ENCODE data around the gene PCNX2.

DNA sequence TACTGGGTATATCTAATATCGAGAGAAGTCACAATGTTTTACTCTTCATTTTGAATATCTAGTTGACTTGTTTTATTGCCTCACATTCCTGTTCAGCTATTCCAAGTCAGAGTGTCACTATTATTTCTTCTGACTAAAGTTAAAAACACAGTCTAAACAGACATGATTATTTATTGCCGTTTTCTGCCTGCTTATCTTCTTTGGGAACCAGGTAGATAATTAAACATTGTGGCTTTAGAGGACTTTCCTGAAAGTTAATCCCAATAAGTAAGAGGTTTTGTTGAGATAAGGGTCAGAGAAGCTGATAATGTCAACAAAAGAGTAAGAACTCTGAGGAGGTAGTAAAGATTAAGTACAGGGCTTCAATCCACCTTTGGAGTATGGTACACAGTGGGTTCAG is 53.8 kb downstream of the PCNX2 start:
- TF ChIP-seq, protein P1, sequence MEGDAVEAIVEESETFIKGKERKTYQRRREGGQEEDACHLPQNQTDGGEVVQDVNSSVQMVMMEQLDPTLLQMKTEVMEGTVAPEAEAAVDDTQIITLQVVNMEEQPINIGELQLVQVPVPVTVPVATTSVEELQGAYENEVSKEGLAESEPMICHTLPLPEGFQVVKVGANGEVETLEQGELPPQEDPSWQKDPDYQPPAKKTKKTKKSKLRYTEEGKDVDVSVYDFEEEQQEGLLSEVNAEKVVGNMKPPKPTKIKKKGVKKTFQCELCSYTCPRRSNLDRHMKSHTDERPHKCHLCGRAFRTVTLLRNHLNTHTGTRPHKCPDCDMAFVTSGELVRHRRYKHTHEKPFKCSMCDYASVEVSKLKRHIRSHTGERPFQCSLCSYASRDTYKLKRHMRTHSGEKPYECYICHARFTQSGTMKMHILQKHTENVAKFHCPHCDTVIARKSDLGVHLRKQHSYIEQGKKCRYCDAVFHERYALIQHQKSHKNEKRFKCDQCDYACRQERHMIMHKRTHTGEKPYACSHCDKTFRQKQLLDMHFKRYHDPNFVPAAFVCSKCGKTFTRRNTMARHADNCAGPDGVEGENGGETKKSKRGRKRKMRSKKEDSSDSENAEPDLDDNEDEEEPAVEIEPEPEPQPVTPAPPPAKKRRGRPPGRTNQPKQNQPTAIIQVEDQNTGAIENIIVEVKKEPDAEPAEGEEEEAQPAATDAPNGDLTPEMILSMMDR (IDR thresholded peaks at IDR 0.05; ENCODE audit: extremely low read depth in 1 of 2, insufficient read depth in 1 of 2, low read depth in 1 of 2, low read length in 2 of 2), result no peak
- TF ChIP-seq, protein P2, sequence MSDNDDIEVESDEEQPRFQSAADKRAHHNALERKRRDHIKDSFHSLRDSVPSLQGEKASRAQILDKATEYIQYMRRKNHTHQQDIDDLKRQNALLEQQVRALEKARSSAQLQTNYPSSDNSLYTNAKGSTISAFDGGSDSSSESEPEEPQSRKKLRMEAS (IDR thresholded peaks at IDR 0.05; ENCODE audit: insufficient read depth, insufficient read length), result no peak
- TF ChIP-seq POLR2A (IDR thresholded peaks at IDR 0.05; ENCODE audit: low read depth, low read length) (no peak), FOS (IDR thresholded peaks at IDR 0.05; ENCODE audit: borderline replicate concordance, insufficient read depth, low read length) (no peak), MYC (IDR thresholded peaks at IDR 0.05; ENCODE audit: low read depth, low read length) (no peak), EZH2 (IDR thresholded peaks at IDR 0.05; ENCODE audit: borderline replicate concordance, low read depth, low read length, severe bottlenecking) (no peak), POLR2AphosphoS5 (IDR thresholded peaks at IDR 0.05; ENCODE audit: insufficient read depth, low read depth, low read length) (no peak)
